ENCODE measurements around the gene ZNF441. TPM values are rescaled to one million over a fixed set of nuclear protein-coding genes. Genes with fewer than 3 reads are reported as not detected.

The ZNF441 gene
- total RNA-seq, 2 experiments from 2014 or later = 3.6 to 4.3 TPM

- ChIA-PET POLR2A (interaction anchor here (0.9 kb wide), 1 partner anchor 30 kb away, joined by 3 read pairs; no protein-coding TSS in a partner anchor), CTCF (interaction anchor here (0.8 to 1.6 kb wide), 4 partner anchors 37 to 248 kb away, joined by 3 to 7 read pairs (median 5); no protein-coding TSS in a partner anchor)
- no peak for TF ChIP-seq CTCF (IDR thresholded peaks at IDR 0.05)
- H3K27me3 Mint-ChIP-seq = no peaks in the 10 kb centered on the region
- no peak overlapping the region for H3K27ac Mint-ChIP-seq
- intact Hi-C loops (cut with micrococcal nuclease) = no loop called here
- H3K4me3 Mint-ChIP-seq = peak overlapping the region; percentile 60
- H3K9me3 Mint-ChIP-seq = no peaks in the 10 kb centered on the region
- DNase-seq (peak; percentile 26), ATAC-seq (no peak)
- H3K4me1 Mint-ChIP-seq (ENCODE audit: low read depth) = peaks cover 21% of the 10 kb centered on the region
- peaks cover 10% of the 10 kb centered on the region for H3K36me3 Mint-ChIP-seq (ENCODE audit: low read depth)
Measured at GRCh38 chr19:11736696-11737095, 30.1 kb upstream of the ZNF441 start.

- CTCF ChIA-PET = interaction anchor here (0.8 kb wide), 1 partner anchor 38 kb away, joined by 3 read pairs; no protein-coding TSS in a partner anchor
- H3K9me3 Mint-ChIP-seq = no peaks in the 10 kb centered on the region
- POLR2A ChIA-PET = interaction anchor here (0.6 to 0.7 kb wide), 3 partner anchors 76 to 1045 kb away, joined by 3 to 4 read pairs (median 3); partner anchors contain the start of gene ELOF1
- DNase-seq (peak; percentile 62), ATAC-seq (peak; percentile 34)
- H3K27me3 Mint-ChIP-seq = no peaks in the 10 kb centered on the region
- H3K4me1 Mint-ChIP-seq (ENCODE audit: low read depth) = peaks cover 18% of the 10 kb centered on the region
- peaks cover 7% of the 10 kb centered on the region for H3K36me3 Mint-ChIP-seq (ENCODE audit: low read depth)
- TF ChIP-seq CTCF (IDR thresholded peaks at IDR 0.05) = no peak
- peak overlapping the region; percentile 80 for H3K4me3 Mint-ChIP-seq
- intact Hi-C loops (cut with micrococcal nuclease) = no loop called here
- peak overlapping the region; percentile 80 for H3K27ac Mint-ChIP-seq
Measured at GRCh38 chr19:11737964-11738745, 28.6 kb upstream of the ZNF441 start.

- Mint-ChIP-seq H3K36me3 (ENCODE audit: low read depth) (peaks cover 7% of the 10 kb centered on the region), H3K4me1 (ENCODE audit: low read depth) (peaks cover 18% of the 10 kb centered on the region), H3K27ac (peak within 1 kb of the TSS; percentile 89), H3K4me3 (peak within 1 kb of the TSS; percentile 80), H3K9me3 (no peaks in the 10 kb centered on the region), H3K27me3 (no peaks in the 10 kb centered on the region)
- intact Hi-C loops (cut with micrococcal nuclease) = no loop called here
- ATAC-seq = peak; percentile 99
- CTCF ChIA-PET = interaction anchor here (0.8 to 1.3 kb wide), 3 partner anchors 39 to 59 kb away, joined by 3 read pairs; no protein-coding TSS in a partner anchor
- POLR2A ChIA-PET = interaction anchor here (0.6 to 0.7 kb wide), 3 partner anchors 75 to 1044 kb away, joined by 3 to 4 read pairs (median 3); partner anchors contain the start of gene ELOF1
- no peak for TF ChIP-seq CTCF (IDR thresholded peaks at IDR 0.05)
- DNase-seq = peak; percentile 100
Measured at GRCh38 chr19:11738746-11739620, 27.8 kb upstream of the ZNF441 start, which contains the start of gene ZNF823. Gene ZNF823 (minus strand): TSS chr19:11738946. CDS start chr19:11738819, 127 bp downstream.

GRCh38 chr19:11745869-11746268 lies 20.9 kb upstream of the ZNF441 start:
- ATAC-seq = no peak
- H3K9me3 Mint-ChIP-seq = peaks cover 22% of the 10 kb centered on the region
- ChIA-PET POLR2A (interaction anchor here (0.6 kb wide), 1 partner anchor 1023 kb away, joined by 3 read pairs; no protein-coding TSS in a partner anchor), CTCF (no interaction called here)
- no peak overlapping the region for H3K27ac Mint-ChIP-seq
- H3K4me3 Mint-ChIP-seq = no peak overlapping the region
- no peaks in the 10 kb centered on the region for H3K4me1 Mint-ChIP-seq (ENCODE audit: low read depth)
- no peak for DNase-seq
- H3K27me3 Mint-ChIP-seq = peaks cover 2% of the 10 kb centered on the region
- intact Hi-C loops (cut with micrococcal nuclease) = no loop called here
- H3K36me3 Mint-ChIP-seq (ENCODE audit: low read depth) = peaks cover 1% of the 10 kb centered on the region
- no peak for TF ChIP-seq CTCF (IDR thresholded peaks at IDR 0.05)

Measured in activated CD8-positive, alpha-beta T cell treated with anti-CD3 and anti-CD28 coated beads for 36 hours (primary cell).